Gastrocnemius medialis (tissue), 4 donors: ENCODE data around the gene BCL2L2. TPM values are rescaled to one million over a fixed set of nuclear protein-coding genes. Genes with fewer than 3 reads are reported as not detected.

ENCODE experiments used
- ATAC-seq, 2 donors: fragments of 150-250 bp; one replicate each; pipeline ENCODE4 v1.9.1; 2016
- DNase-seq, 2 donors: peaks; one replicate each; pipeline ENCODE4 v3.0.0-alpha.2; 2019
- H3K27ac ChIP-seq, 4 donors: fragments of 200-600 bp; sonication (generic); 1 replicate in 1 of 4; 2 replicates in 3 of 4; pipeline ENCODE4 v1.5.1; 2016 to 2018; ENCODE audit warnings: mild to moderate bottlenecking in 2 of 4, moderate library complexity in 1 of 4
- H3K27me3 ChIP-seq, 3 donors: fragments of 200-600 bp; sonication (generic) in 2 of 3; 1 replicate in 1 of 3; 2 replicates in 2 of 3; pipeline versions ENCODE4 v1.5.1 to v1.6.0; 2016 to 2019; ENCODE audit warnings: mild to moderate bottlenecking in 1 of 3, moderate library complexity in 1 of 3
- H3K36me3 ChIP-seq, 2 donors: fragments of 200-600 bp; sonication (generic) in 1 of 2; one replicate each; pipeline ENCODE4 v1.5.1; 2017 to 2018
- H3K4me1 ChIP-seq, 2 donors: fragments of 200-600 bp; sonication (generic) in 1 of 2; one replicate each; pipeline ENCODE4 v1.5.1; 2016 to 2017; ENCODE audit warnings: mild to moderate bottlenecking in 2 of 2
- H3K4me3 ChIP-seq, 4 donors: fragments of 200-600 bp; sonication (generic) in 3 of 4; 1 replicate in 1 of 4; 2 replicates in 3 of 4; pipeline ENCODE4 v1.5.1; 2016 to 2019; ENCODE audit warnings: mild to moderate bottlenecking in 2 of 4
- H3K9me3 ChIP-seq, 3 donors: fragments of 200-600 bp; sonication (generic) in 2 of 3; 1 replicate in 1 of 3; 2 replicates in 2 of 3; pipeline ENCODE4 v1.5.1; 2016 to 2019
- CTCF ChIP-seq, 5 experiments: fragments of 450-650 bp in 3 of 5; fragments of 200-600 bp in 2 of 5; sonication (generic) in 2 of 5; IDR thresholded peaks in 4 of 5; conservative IDR thresholded peaks in 1 of 5; 1 replicate in 4 of 5; 2 replicates in 1 of 5; pipeline ENCODE4 v1.5.1; 2016 to 2019; ENCODE audit warnings: antibody characterized with exemption in 5 of 5, mild to moderate bottlenecking in 3 of 5, moderate library complexity in 3 of 5
- POLR2A ChIP-seq, 2 donors: fragments of 450-650 bp; IDR thresholded peaks; one replicate each; pipeline ENCODE4 v1.6.1; 2017; ENCODE audit warnings: antibody characterized with exemption in 2 of 2, mild to moderate bottlenecking in 2 of 2, moderate library complexity in 2 of 2
- in situ Hi-C, 4 donors: fragments of 200-750 bp; cut with MboI; loops; one replicate each; pipeline versions ENCODE4 v1.15.0 to v1.8.0; 2017; ENCODE audit warnings: low sequenced_read_pairs in 4 of 4
- intact Hi-C: fragments of 100-400 bp; cut with DNase I; formaldehyde crosslinking; loops from one replicate; pipeline ENCODE4 v1.15.1; 2023; ENCODE audit warnings: low total_unique reads
- total RNA-seq, 4 donors: library from RNA; depleted of rRNA; stranded (reverse); fragments of >200 nt; gene quantifications; one replicate each; pipeline versions ENCODE4 v1.1.0 to v1.2.3, GENCODE V29; 2016

BCL2L2 gene
- total RNA-seq, 4 donors from 2014 or later = 13.4 to 24.9 (median 23.8) TPM

- no peaks in the 10 kb centered on the region for H3K9me3 ChIP-seq
- no peak for TF ChIP-seq POLR2A (IDR thresholded peaks at IDR 0.05)
- TF ChIP-seq CTCF (IDR thresholded peaks at IDR 0.05 in 4 of 5, conservative IDR thresholded peaks at IDR 0.05 in 1 of 5) = no peak
- H3K36me3 ChIP-seq = no peaks in the 10 kb centered on the region
Measured at GRCh38 chr14:23355871-23356435, 49.3 kb downstream of the BCL2L2 start.

GRCh38 chr14:23356662-23357061, 50.0 kb downstream of the BCL2L2 start:
- TF ChIP-seq POLR2A (IDR thresholded peaks at IDR 0.05) (no peak), CTCF (IDR thresholded peaks at IDR 0.05 in 4 of 5, conservative IDR thresholded peaks at IDR 0.05 in 1 of 5) (no peak)
- Histone ChIP-seq H3K27me3 (peaks cover 17 to 20% (median 19%) of the 10 kb centered on the region in 3 donors), H3K4me1 (peaks cover 0 to 15% of the 10 kb centered on the region in 2 donors), H3K9me3 (no peaks in the 10 kb centered on the region), H3K36me3 (no peaks in the 10 kb centered on the region), H3K27ac (no peak overlapping the region), H3K4me3 (no peak overlapping the region)
- DNase-seq = no peak
- in situ Hi-C loops (no loop called here), intact Hi-C loops (no loop called here)
- no peak for ATAC-seq

More at GRCh38 chr14:23355871-23356435, 49.3 kb downstream of the BCL2L2 start:
- no peak for DNase-seq
- ATAC-seq = no peak
- no peak overlapping the region for H3K4me3 ChIP-seq
- intact Hi-C loops (no loop called here), in situ Hi-C loops (no loop called here)
- H3K27me3 ChIP-seq = peaks cover 24 to 26% (median 24%) of the 10 kb centered on the region in 3 donors
- peaks cover 0 to 15% of the 10 kb centered on the region in 2 donors for H3K4me1 ChIP-seq
- H3K27ac ChIP-seq = no peak overlapping the region

GRCh38 chr14:23357261-23357660, 50.6 kb downstream of the BCL2L2 start:
- H3K27me3 ChIP-seq = peaks cover 11 to 14% (median 13%) of the 10 kb centered on the region in 3 donors
- intact Hi-C loops (no loop called here), in situ Hi-C loops (no loop called here)
- no peak for TF ChIP-seq POLR2A (IDR thresholded peaks at IDR 0.05)
- TF ChIP-seq CTCF (IDR thresholded peaks at IDR 0.05 in 4 of 5, conservative IDR thresholded peaks at IDR 0.05 in 1 of 5) = no peak
- ATAC-seq = no peak
- H3K4me3 ChIP-seq = no peak overlapping the region
- no peak overlapping the region for H3K27ac ChIP-seq
- no peaks in the 10 kb centered on the region for H3K9me3 ChIP-seq
- DNase-seq = no peak
- no peaks in the 10 kb centered on the region for H3K36me3 ChIP-seq
- peaks cover 0 to 9% of the 10 kb centered on the region in 2 donors for H3K4me1 ChIP-seq

- ATAC-seq = no peak
- intact Hi-C loops (no loop called here), in situ Hi-C loops (no loop called here)
- no peak for DNase-seq
- Histone ChIP-seq H3K4me1 (peaks cover 0 to 1% of the 10 kb centered on the region in 2 donors), H3K27ac (no peak overlapping the region), H3K9me3 (no peaks in the 10 kb centered on the region), H3K4me3 (no peak overlapping the region), H3K27me3 (peaks cover 5 to 11% (median 6%) of the 10 kb centered on the region in 3 donors), H3K36me3 (no peaks in the 10 kb centered on the region)
- no peak for TF ChIP-seq POLR2A (IDR thresholded peaks at IDR 0.05)
- TF ChIP-seq CTCF (IDR thresholded peaks at IDR 0.05 in 4 of 5, conservative IDR thresholded peaks at IDR 0.05 in 1 of 5) = no peak
Measured at GRCh38 chr14:23358042-23358441, 51.4 kb downstream of the BCL2L2 start.
